GM20000 (cell line): ENCODE data around the gene PRKRA.

ENCODE experiments used
- DNase-seq: peaks from one replicate; pipeline ENCODE4 v3.0.0; 2012; ENCODE audit warnings: low spot score
- TF ChIP-seq, protein P1 (sequence below): IDR thresholded peaks from 2 replicates; pipeline ENCODE4 v1.5.1; 2012; ENCODE audit warnings: mild to moderate bottlenecking, control low read depth; ENCODE audit errors: extremely low read depth, missing control alignments

Gene PRKRA

DNA sequence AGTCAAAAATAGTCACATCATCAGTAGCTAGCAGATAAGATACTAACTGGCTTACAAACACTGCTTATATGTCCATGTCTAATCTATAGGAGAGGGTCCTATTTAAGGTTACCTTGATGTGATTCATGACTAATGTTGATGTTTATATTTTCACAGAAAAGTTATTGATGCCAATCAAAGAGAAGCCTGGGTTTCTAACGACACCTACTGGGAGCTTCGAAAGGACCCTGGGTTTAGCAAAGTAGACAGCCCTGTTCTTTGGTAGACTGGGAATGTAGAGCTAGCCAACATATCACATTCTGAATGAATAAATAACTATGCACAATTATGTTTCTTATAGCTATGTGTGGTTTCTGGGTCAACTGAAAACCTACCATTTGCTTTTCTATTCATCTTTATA, 55.7 kb downstream of the PRKRA start:
- no peak for DNase-seq
- TF ChIP-seq, protein P1, sequence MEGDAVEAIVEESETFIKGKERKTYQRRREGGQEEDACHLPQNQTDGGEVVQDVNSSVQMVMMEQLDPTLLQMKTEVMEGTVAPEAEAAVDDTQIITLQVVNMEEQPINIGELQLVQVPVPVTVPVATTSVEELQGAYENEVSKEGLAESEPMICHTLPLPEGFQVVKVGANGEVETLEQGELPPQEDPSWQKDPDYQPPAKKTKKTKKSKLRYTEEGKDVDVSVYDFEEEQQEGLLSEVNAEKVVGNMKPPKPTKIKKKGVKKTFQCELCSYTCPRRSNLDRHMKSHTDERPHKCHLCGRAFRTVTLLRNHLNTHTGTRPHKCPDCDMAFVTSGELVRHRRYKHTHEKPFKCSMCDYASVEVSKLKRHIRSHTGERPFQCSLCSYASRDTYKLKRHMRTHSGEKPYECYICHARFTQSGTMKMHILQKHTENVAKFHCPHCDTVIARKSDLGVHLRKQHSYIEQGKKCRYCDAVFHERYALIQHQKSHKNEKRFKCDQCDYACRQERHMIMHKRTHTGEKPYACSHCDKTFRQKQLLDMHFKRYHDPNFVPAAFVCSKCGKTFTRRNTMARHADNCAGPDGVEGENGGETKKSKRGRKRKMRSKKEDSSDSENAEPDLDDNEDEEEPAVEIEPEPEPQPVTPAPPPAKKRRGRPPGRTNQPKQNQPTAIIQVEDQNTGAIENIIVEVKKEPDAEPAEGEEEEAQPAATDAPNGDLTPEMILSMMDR = no peak

DNA sequence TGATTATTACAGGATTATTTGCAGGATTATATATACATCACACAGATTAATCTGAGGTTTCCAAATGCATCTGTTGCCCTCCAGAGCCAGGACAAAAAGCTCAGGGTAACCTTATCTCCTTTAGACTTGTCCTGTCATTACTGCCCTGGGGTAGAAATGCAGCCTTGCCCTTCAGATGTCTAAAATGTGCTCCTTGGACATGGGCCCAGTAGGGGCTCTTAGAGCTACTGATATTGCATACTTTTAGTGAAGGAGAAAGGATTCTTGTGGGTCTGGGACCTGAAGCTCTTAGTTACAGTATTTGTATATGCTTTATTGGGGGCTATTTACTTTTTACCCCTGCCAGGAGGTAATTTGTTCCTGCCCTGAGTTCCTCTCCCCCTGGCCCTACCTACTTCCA, 56.1 kb downstream of the PRKRA start:
- TF ChIP-seq, protein P1 = no peak
- DNase-seq = no peak

DNA sequence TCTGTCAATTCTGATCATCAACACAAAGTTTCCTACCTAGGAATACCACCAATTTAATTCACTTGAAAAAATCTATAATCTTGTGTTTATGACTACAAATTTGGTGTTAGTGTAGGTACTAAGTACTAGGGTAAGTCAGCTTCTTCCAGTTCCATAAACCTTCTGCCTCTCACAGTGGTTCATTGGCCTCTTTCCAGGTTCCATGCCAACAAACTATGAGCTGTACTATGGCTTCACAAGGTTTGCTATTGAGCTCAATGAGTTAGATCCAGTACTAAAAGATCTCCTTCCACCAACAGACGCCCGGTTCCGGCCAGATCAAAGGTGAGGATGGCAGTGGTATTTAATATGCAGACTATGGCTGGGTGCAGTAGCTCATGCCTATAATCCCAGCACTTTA, 58.8 kb downstream of the PRKRA start:
- no peak for DNase-seq
- TF ChIP-seq, protein P1 = no peak

DNA sequence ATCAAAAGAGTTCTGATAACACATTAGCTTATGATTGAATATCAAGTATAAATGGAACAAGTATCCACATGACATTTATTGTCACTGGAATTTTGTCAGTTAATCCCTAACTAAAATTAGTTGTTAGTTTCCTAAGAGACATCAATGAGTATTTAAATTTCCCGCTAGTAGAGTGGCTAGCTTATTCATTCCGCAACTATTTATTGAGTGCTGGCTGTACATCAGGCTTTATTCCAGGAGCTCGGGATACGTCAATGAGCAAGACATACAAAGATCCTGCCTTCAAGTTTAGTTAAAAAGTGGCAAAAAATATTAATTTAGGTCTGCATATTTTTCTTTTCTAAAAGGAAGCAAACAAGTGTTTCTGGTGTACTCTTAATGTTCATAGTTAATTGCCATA, 59.3 kb downstream of the PRKRA start:
- TF ChIP-seq, protein P1 = no peak
- DNase-seq = no peak

DNA sequence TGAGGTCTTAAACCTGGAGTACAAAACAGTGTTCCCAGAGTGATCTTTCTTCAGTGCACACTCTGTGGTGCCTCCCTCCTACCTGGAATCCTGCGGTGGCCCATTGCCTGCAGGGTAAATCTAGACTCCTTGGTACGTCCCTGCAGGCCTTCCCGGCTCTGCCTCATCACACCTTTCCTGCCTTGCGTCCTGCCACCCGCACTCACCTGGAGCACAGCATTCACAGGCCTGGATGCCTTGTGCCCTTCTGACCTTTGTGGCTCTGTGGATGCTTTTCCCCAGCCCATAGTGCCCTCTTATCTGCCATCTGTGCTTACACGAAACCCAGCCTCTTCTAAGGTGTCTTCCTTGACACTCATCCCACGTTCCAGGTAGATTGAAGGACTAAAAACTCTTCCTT, 62.7 kb downstream of the PRKRA start:
- no peak for DNase-seq
- TF ChIP-seq, protein P1 = no peak

DNA sequence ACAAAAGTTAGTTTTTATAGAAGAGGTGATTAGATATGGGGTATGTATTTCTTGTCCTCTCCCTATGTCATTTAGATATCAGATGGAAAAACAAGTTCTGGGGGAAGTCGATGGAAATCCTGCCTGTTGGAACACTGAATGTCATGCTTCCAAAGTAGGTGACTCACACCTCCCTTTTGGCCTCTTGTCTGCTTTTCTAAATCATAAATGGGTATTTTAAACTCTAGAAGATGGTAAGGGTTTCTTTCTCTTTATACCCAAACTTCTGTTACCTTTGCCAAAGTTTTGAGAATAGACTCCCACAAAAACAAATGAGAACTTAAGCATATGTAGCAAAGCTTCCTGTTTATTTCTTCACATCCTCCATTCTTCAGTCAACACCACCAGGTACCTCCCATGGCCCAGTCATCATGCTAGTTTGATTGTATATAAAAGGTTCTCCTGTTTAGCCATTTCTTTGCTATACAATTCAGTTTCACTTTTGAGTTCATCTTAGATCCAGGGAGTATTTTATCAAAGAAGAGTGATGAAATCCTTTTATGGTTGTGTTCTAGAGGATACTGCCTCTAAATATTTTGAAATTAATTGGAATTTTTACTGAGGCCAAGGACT, 63.9 kb downstream of the PRKRA start:
- TF ChIP-seq, protein P1 = no peak
- DNase-seq = no peak

DNA sequence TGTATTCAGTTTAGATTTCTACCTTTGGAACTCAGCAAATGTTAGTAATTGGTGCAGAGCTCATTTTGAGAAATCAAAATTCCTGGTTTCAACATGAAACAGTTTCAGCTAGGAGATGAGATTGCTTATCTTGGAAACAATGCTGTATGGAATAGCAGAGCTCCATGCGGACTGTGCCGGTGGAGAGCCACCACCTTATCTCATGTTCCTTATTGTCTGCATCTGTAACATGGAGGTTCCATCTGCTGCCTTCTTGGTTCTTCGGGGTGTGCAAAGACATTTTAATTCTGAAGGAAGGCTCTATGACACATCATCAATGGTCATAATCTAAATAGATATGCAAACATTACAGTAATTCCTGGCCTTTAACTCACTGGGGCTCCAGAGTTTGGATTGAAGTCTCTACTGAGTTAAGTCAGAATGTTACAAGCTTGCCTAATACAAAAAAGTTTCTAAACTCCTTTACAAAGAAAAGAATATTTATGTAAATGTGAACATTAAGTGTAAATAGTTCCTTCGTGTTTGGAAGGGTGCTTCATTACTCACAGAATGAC, 65.3 kb downstream of the PRKRA start:
- TF ChIP-seq, protein P1 = no peak
- DNase-seq = no peak
